ENCODE measurements around the gene POLR2I.

The POLR2I gene

DNA sequence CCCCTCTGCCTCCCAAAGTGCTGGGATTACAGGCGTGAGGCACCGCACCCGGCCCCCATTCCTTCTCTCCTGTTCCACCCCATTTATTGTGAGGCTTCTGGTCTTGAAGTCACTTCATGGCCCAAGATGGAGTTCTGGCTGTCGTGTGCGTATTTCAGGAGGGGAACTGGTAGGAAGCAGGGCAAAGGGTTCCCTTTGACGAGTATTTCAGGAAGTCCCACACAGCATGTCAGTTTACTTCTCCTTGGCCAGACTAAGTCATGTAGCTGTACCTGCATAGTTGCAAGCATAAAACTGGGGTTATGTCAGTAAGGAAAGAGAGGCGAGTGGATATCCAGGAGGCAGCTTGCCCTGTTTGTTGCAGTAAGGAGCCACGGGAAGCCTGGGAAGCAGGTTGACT, 49.8 kb downstream of the POLR2I start:
- FAIRE-seq (no peak), DNase-seq (ENCODE audit: low spot score) (no peak)

All from RCC 7860 (cell line).